Endothelial cell of umbilical vein (primary cell): Measurements from ENCODE around the gene SSX2IP. TPM values are rescaled to one million over a fixed set of nuclear protein-coding genes. Genes with fewer than 3 reads are reported as not detected.

Experiments
- BruUV-seq: library from RNA; stranded (reverse); fragments of 400-500 nt; replicated peaks from 2 replicates; lab custom pipeline; 2021; lab: Mats Ljungman, UMichigan
- CTCF ChIA-PET: fragments of 300-600, 350-600 bp; sonication (Branson Sonifier 250); formaldehyde crosslinking; loops from one replicate; lab custom pipeline; 2021; ENCODE audit warnings: antibody characterized with exemption, inconsistent platforms; lab: Charles Lee
- POLR2A ChIA-PET: fragments of 300-600, 350-600 bp; sonication (Branson Sonifier 250); formaldehyde crosslinking; loops from one replicate; lab custom pipeline; 2021; ENCODE audit warnings: antibody characterized with exemption, inconsistent platforms; lab: Charles Lee
- DNase-seq: peaks from one replicate; pipeline ENCODE4 v3.0.0-alpha.2; 2011; ENCODE audit warnings: low read depth, low spot score
- FAIRE-seq: peaks from 2 replicates; lab custom pipeline; 2011; peaks lifted over from hg19 to GRCh38; lab: Jason Lieb, UNC
- H2AFZ ChIP-seq: 2 replicates; pipeline ENCODE4 v1.6.0; 2012; ENCODE audit warnings: low read depth, low read length, control low read depth, inconsistent platforms
- H3K27ac ChIP-seq: 2 replicates; pipeline ENCODE4 v1.5.1; 2011; ENCODE audit warnings: low read depth, mild to moderate bottlenecking, control low read depth, low read length, moderate library complexity; ENCODE audit not compliant: insufficient read depth
- H3K27me3 ChIP-seq, 2 experiments: 2 replicates each; pipeline versions ENCODE4 v1.6.0 to v1.6.1; 2011; ENCODE audit warnings: low read length in 2 of 2, mixed read lengths in 1 of 2; ENCODE audit not compliant: control insufficient read depth in 2 of 2, insufficient read depth in 2 of 2
- H3K36me3 ChIP-seq, 2 experiments: 2 replicates in 1 of 2; 3 replicates in 1 of 2; pipeline ENCODE4 v1.5.1; 2011; ENCODE audit warnings: low read length in 2 of 2, mild to moderate bottlenecking in 1 of 2, moderate library complexity in 1 of 2; ENCODE audit not compliant: control insufficient read depth in 2 of 2, insufficient read depth in 2 of 2; ENCODE audit errors: extremely low read depth in 1 of 2
- H3K4me1 ChIP-seq: 3 replicates; pipeline ENCODE4 v1.5.1; 2011; ENCODE audit warnings: mild to moderate bottlenecking, low read length; ENCODE audit not compliant: control insufficient read depth, insufficient read depth; ENCODE audit errors: extremely low read depth
- H3K4me2 ChIP-seq: 2 replicates; pipeline ENCODE4 v1.6.1; 2011; ENCODE audit warnings: low read length, control low read depth, mixed read lengths; ENCODE audit not compliant: insufficient read depth
- H3K4me3 ChIP-seq, 3 experiments: fragments of 200-600 bp in 1 of 3; sonication (generic), shearing (Covaris generic) in 1 of 3; replicated peaks in 1 of 3; 2 replicates each; pipeline ENCODE4 v1.5.1; 2011 to 2016; ENCODE audit warnings: control low read depth in 3 of 3, low read length in 3 of 3, mild to moderate bottlenecking in 2 of 3, inconsistent platforms in 1 of 3, low read depth in 1 of 3, moderate library complexity in 1 of 3; ENCODE audit not compliant: insufficient read depth in 1 of 3
- H3K79me2 ChIP-seq: 2 replicates; pipeline ENCODE4 v1.6.0; 2012; ENCODE audit warnings: low read length, inconsistent platforms; ENCODE audit not compliant: control insufficient read depth, insufficient read depth
- H3K9ac ChIP-seq: replicated peaks from 2 replicates; pipeline ENCODE3; 2011; ENCODE audit warnings: low read length, control low read depth; ENCODE audit not compliant: insufficient read depth; ENCODE audit errors: extremely low read depth
- H3K9me1 ChIP-seq: replicated peaks from 3 replicates; pipeline ENCODE4 v1.6.0; 2011; ENCODE audit warnings: mild to moderate bottlenecking, low read length; ENCODE audit not compliant: control insufficient read depth, insufficient read depth; ENCODE audit errors: extremely low read depth
- H3K9me3 ChIP-seq: replicated peaks from 2 replicates; pipeline ENCODE4 v1.5.1; 2012; ENCODE audit warnings: low read length, inconsistent platforms; ENCODE audit not compliant: control insufficient read depth, insufficient read depth
- H4K20me1 ChIP-seq: replicated peaks from 2 replicates; pipeline ENCODE3; 2011; ENCODE audit warnings: mild to moderate bottlenecking, low read length; ENCODE audit not compliant: control insufficient read depth, insufficient read depth; ENCODE audit errors: extremely low read depth
- EZH2 ChIP-seq: IDR thresholded peaks from 2 replicates; pipeline ENCODE4 v1.6.1; 2012; ENCODE audit warnings: borderline replicate concordance, low read depth, mild to moderate bottlenecking, moderate library complexity, low read length, inconsistent platforms; ENCODE audit not compliant: severe bottlenecking
- FOS ChIP-seq: IDR thresholded peaks from 2 replicates; pipeline ENCODE4 v1.6.1; 2011; ENCODE audit warnings: mild to moderate bottlenecking, low read length, moderate library complexity, borderline replicate concordance; ENCODE audit not compliant: insufficient read depth
- GATA2 ChIP-seq: IDR thresholded peaks from 2 replicates; pipeline ENCODE4 v1.7.0; 2011; ENCODE audit warnings: low read depth, mild to moderate bottlenecking, moderate library complexity, mixed read lengths, low read length; ENCODE audit not compliant: insufficient read length, insufficient read depth
- JUN ChIP-seq: IDR thresholded peaks from 2 replicates; pipeline ENCODE4 v1.6.1; 2011; ENCODE audit warnings: borderline replicate concordance, low read depth; ENCODE audit not compliant: insufficient read length, insufficient read depth
- MYC ChIP-seq: IDR thresholded peaks from one replicate; pipeline ENCODE4 v1.6.1; 2011; ENCODE audit warnings: mild to moderate bottlenecking, low read depth, low read length
- POLR2A ChIP-seq: IDR thresholded peaks from 2 replicates; pipeline ENCODE4 v1.6.1; 2012; ENCODE audit warnings: low read depth, mild to moderate bottlenecking, control low read depth, low read length
- POLR2AphosphoS5 ChIP-seq: IDR thresholded peaks from 2 replicates; pipeline ENCODE4 v1.6.1; 2012; ENCODE audit warnings: low read depth, mild to moderate bottlenecking, control low read depth, low read length, moderate library complexity; ENCODE audit not compliant: insufficient read depth
- dilution Hi-C: fragments of 300-500 bp; cut with MboI; formaldehyde crosslinking; loops from one replicate; pipeline ENCODE4 v1.15.0; 2019; ENCODE audit warnings: low sequenced_read_pairs; ENCODE audit not compliant: extremely low pct_ligation_motif_present
- intact Hi-C: fragments of 100-400 bp; cut with micrococcal nuclease; formaldehyde crosslinking; loops from one replicate; pipeline ENCODE4 v1.10.0; 2022
- polyA plus RNA-seq, 4 experiments: library from polyadenylated mRNA; depleted of rRNA in 3 of 4; stranded (reverse) in 3 of 4; unstranded in 1 of 4; fragments of >200 nt; gene quantifications; 2 replicates each; pipeline versions ENCODE4 v1.2.1 to v1.2.3, GENCODE V29; 2011 to 2012; ENCODE audit warnings: missing spikeins in 1 of 4
- total RNA-seq: library from RNA; stranded (reverse); gene quantifications from 2 replicates; pipeline ENCODE4 v1.2.3, GENCODE V29; 2021
- TF ChIP-seq, protein P1 (sequence below), 2 donors: IDR thresholded peaks; 1 replicate in 1 of 2; 2 replicates in 1 of 2; pipeline ENCODE4 v1.5.1; 2011; ENCODE audit warnings: low read length in 2 of 2, mild to moderate bottlenecking in 2 of 2, moderate library complexity in 2 of 2, control low read depth in 1 of 2, inconsistent platforms in 1 of 2, low read depth in 1 of 2; ENCODE audit not compliant: insufficient read depth in 1 of 2; ENCODE audit errors: extremely low read depth in 1 of 2
- TF ChIP-seq, protein P2 (sequence below): IDR thresholded peaks from 2 replicates; pipeline ENCODE4 v1.6.1; 2011; ENCODE audit not compliant: insufficient read depth, insufficient read length

Gene SSX2IP
- total and polyA plus RNA-seq, 2 donors (not counting 3 experiments of a cell fraction or from before 2014, with no cell fraction given) = 0.77 to 8.4 TPM

GRCh38 chr1:84736445-84736844, 46.2 kb upstream of the SSX2IP start:
- no peak for DNase-seq
- no peak overlapping the region for H3K27ac ChIP-seq
- CTCF ChIA-PET = interaction anchor here (1.7 to 3.2 kb wide), 2 partner anchors 12 to 17 kb away, joined by 5 to 13 read pairs; no protein-coding TSS in a partner anchor
- no peak overlapping the region for H3K4me2 ChIP-seq
- no peaks in the 10 kb centered on the region for H4K20me1 ChIP-seq
- POLR2A ChIA-PET = no interaction called here
- H3K9me3 ChIP-seq = no peaks in the 10 kb centered on the region
- H3K9me1 ChIP-seq = no peaks in the 10 kb centered on the region
- TF ChIP-seq POLR2A (no peak), MYC (no peak), EZH2 (no peak), JUN (no peak), FOS (no peak), GATA2 (no peak), POLR2AphosphoS5 (no peak)
- TF ChIP-seq, protein P1, sequence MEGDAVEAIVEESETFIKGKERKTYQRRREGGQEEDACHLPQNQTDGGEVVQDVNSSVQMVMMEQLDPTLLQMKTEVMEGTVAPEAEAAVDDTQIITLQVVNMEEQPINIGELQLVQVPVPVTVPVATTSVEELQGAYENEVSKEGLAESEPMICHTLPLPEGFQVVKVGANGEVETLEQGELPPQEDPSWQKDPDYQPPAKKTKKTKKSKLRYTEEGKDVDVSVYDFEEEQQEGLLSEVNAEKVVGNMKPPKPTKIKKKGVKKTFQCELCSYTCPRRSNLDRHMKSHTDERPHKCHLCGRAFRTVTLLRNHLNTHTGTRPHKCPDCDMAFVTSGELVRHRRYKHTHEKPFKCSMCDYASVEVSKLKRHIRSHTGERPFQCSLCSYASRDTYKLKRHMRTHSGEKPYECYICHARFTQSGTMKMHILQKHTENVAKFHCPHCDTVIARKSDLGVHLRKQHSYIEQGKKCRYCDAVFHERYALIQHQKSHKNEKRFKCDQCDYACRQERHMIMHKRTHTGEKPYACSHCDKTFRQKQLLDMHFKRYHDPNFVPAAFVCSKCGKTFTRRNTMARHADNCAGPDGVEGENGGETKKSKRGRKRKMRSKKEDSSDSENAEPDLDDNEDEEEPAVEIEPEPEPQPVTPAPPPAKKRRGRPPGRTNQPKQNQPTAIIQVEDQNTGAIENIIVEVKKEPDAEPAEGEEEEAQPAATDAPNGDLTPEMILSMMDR (IDR thresholded peaks at IDR 0.05; ENCODE audit: extremely low read depth in 1 of 2, insufficient read depth in 1 of 2, low read depth in 1 of 2, low read length in 2 of 2) = no peak
- TF ChIP-seq, protein P2, sequence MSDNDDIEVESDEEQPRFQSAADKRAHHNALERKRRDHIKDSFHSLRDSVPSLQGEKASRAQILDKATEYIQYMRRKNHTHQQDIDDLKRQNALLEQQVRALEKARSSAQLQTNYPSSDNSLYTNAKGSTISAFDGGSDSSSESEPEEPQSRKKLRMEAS = no peak
- H3K27me3 ChIP-seq = peaks cover 2 to 14% of the 10 kb centered on the region in 2 experiments
- H2AFZ ChIP-seq = no peak overlapping the region
- no peak for FAIRE-seq
- H3K9ac ChIP-seq = no peak overlapping the region
- H3K4me1 ChIP-seq = no peaks in the 10 kb centered on the region
- no TSS peak for BruUV-seq
- no peaks in the 10 kb centered on the region for H3K79me2 ChIP-seq
- dilution Hi-C loops (no loop called here), intact Hi-C loops (no loop called here)
- H3K4me3 ChIP-seq = no peak overlapping the region
- H3K36me3 ChIP-seq = no peaks in the 10 kb centered on the region
